ENCODE data around the gene CXCR5.

CXCR5 gene

GRCh38 chr11:118938491-118939403, 55.1 kb downstream of the CXCR5 start:
- no peak overlapping the region for H3K9ac ChIP-seq (ENCODE audit: low read length)
- DNase-seq (ENCODE audit: low read depth), result peak; percentile 31
- H3K4me3 ChIP-seq (ENCODE audit: low read length), result no peak overlapping the region
- H3K27me3 ChIP-seq (replicated peaks; ENCODE audit: control insufficient read depth, insufficient read depth, low read length), result peaks cover 21% of the 10 kb centered on the region
- no peaks in the 10 kb centered on the region for H3K36me3 ChIP-seq (ENCODE audit: control insufficient read depth, insufficient read depth, low read length, severe bottlenecking)
- no peaks in the 10 kb centered on the region for H3K4me1 ChIP-seq (ENCODE audit: control insufficient read depth, insufficient read depth, low read length)
- no peaks in the 10 kb centered on the region for H3K9me3 ChIP-seq (ENCODE audit: control insufficient read depth, low read length)

GRCh38 chr11:118939404-118939915, 55.8 kb downstream of the CXCR5 start:
- H3K4me3 ChIP-seq (ENCODE audit: low read length), result no peak overlapping the region

GRCh38 chr11:118939953-118940598, 56.4 kb downstream of the CXCR5 start:
- Histone ChIP-seq H3K4me1 (ENCODE audit: control insufficient read depth, insufficient read depth, low read length) (no peaks in the 10 kb centered on the region), H3K4me3 (ENCODE audit: low read length) (no peak overlapping the region), H3K9ac (ENCODE audit: low read length) (no peak overlapping the region), H3K9me3 (ENCODE audit: control insufficient read depth, low read length) (no peaks in the 10 kb centered on the region), H3K27me3 (replicated peaks; ENCODE audit: control insufficient read depth, insufficient read depth, low read length) (peaks cover 25% of the 10 kb centered on the region), H3K36me3 (ENCODE audit: control insufficient read depth, insufficient read depth, low read length, severe bottlenecking) (no peaks in the 10 kb centered on the region)
- no peak for DNase-seq (ENCODE audit: low read depth)

More at GRCh38 chr11:118939404-118939915, 55.8 kb downstream of the CXCR5 start:
- no peak overlapping the region for H3K9ac ChIP-seq (ENCODE audit: low read length)
- H3K4me1 ChIP-seq (ENCODE audit: control insufficient read depth, insufficient read depth, low read length), result no peaks in the 10 kb centered on the region
- H3K27me3 ChIP-seq (replicated peaks; ENCODE audit: control insufficient read depth, insufficient read depth, low read length), result peaks cover 21% of the 10 kb centered on the region
- no peaks in the 10 kb centered on the region for H3K9me3 ChIP-seq (ENCODE audit: control insufficient read depth, low read length)
- H3K36me3 ChIP-seq (ENCODE audit: control insufficient read depth, insufficient read depth, low read length, severe bottlenecking), result no peaks in the 10 kb centered on the region
- no peak for DNase-seq (ENCODE audit: low read depth)

- DNase-seq (ENCODE audit: low read depth), result no peak
- Histone ChIP-seq H3K4me3 (ENCODE audit: low read length) (no peak overlapping the region), H3K36me3 (ENCODE audit: control insufficient read depth, insufficient read depth, low read length, severe bottlenecking) (no peaks in the 10 kb centered on the region), H3K9ac (ENCODE audit: low read length) (no peak overlapping the region), H3K27me3 (replicated peaks; ENCODE audit: control insufficient read depth, insufficient read depth, low read length) (peaks cover 26% of the 10 kb centered on the region), H3K4me1 (ENCODE audit: control insufficient read depth, insufficient read depth, low read length) (no peaks in the 10 kb centered on the region), H3K9me3 (ENCODE audit: control insufficient read depth, low read length) (no peaks in the 10 kb centered on the region)
Measured at GRCh38 chr11:118947091-118947490, 63.4 kb downstream of the CXCR5 start.
